H9 (cell line): ENCODE results near the gene AFAP1. TPM values are rescaled to one million over a fixed set of nuclear protein-coding genes. Genes with fewer than 3 reads are reported as not detected.

ENCODE experiments used
- DNase-seq: peaks from one replicate; pipeline ENCODE4 v3.0.0-alpha.2; 2017
- H2AFZ ChIP-seq: one replicate; pipeline ENCODE4 v1.6.1; 2013; ENCODE audit warnings: mild to moderate bottlenecking, low read length, control low read depth, moderate library complexity
- H2AK5ac ChIP-seq: 2 replicates; pipeline ENCODE4 v1.6.1; 2013; ENCODE audit warnings: low read length, control low read depth, mixed read lengths; ENCODE audit not compliant: insufficient read length
- H2BK120ac ChIP-seq: one replicate; pipeline ENCODE4 v1.6.1; 2013; ENCODE audit warnings: low read depth, mild to moderate bottlenecking, low read length, control low read depth, inconsistent platforms; ENCODE audit not compliant: poor library complexity, severe bottlenecking
- H2BK12ac ChIP-seq: 2 replicates; pipeline ENCODE4 v1.6.1; 2013; ENCODE audit warnings: low read length, control low read depth, mixed read lengths, low read depth; ENCODE audit not compliant: insufficient read length
- H2BK15ac ChIP-seq: 2 replicates; pipeline ENCODE4 v1.6.1; 2013; ENCODE audit warnings: low read depth, low read length, control low read depth
- H2BK20ac ChIP-seq: one replicate; pipeline ENCODE4 v1.6.1; 2013; ENCODE audit warnings: low read depth, mild to moderate bottlenecking, low read length, control low read depth, inconsistent platforms; ENCODE audit not compliant: poor library complexity, severe bottlenecking
- H2BK5ac ChIP-seq: 2 replicates; pipeline ENCODE4 v1.6.1; 2013; ENCODE audit warnings: low read length, control low read depth, mixed read lengths; ENCODE audit not compliant: insufficient read length
- H3K14ac ChIP-seq: 2 replicates; pipeline ENCODE4 v1.6.1; 2013; ENCODE audit warnings: low read length, control low read depth; ENCODE audit not compliant: insufficient read depth
- H3K18ac ChIP-seq: 2 replicates; pipeline ENCODE4 v1.6.1; 2013; ENCODE audit warnings: low read depth, mild to moderate bottlenecking, mixed read lengths, low read length, control low read depth; ENCODE audit not compliant: insufficient read length
- H3K23ac ChIP-seq: 2 replicates; pipeline ENCODE4 v1.6.1; 2013; ENCODE audit warnings: low read length, control low read depth, mixed read lengths, low read depth; ENCODE audit not compliant: insufficient read length
- H3K23me2 ChIP-seq: 2 replicates; pipeline ENCODE4 v1.6.1; 2013; ENCODE audit warnings: low read depth, mild to moderate bottlenecking, mixed read lengths, low read length, control low read depth; ENCODE audit not compliant: insufficient read length, poor library complexity, severe bottlenecking
- H3K27ac ChIP-seq: 2 replicates; pipeline ENCODE4 v1.5.1; 2013; ENCODE audit warnings: low read length, control low read depth, mixed read lengths, low read depth; ENCODE audit not compliant: insufficient read length
- H3K27me3 ChIP-seq: 2 replicates; pipeline ENCODE4 v1.6.1; 2013; ENCODE audit warnings: low read length, control low read depth, inconsistent platforms; ENCODE audit not compliant: insufficient read depth
- H3K4ac ChIP-seq: 2 replicates; pipeline ENCODE4 v1.6.1; 2013; ENCODE audit warnings: low read depth, mild to moderate bottlenecking, control low read depth, inconsistent platforms, low read length, moderate library complexity
- H3K4me1 ChIP-seq: 2 replicates; pipeline ENCODE4 v1.6.1; 2013; ENCODE audit warnings: low read length, control low read depth, inconsistent platforms; ENCODE audit not compliant: insufficient read depth
- H3K4me2 ChIP-seq: 2 replicates; pipeline ENCODE4 v1.6.1; 2013; ENCODE audit warnings: low read length, control low read depth, mixed read lengths; ENCODE audit not compliant: insufficient read length, insufficient read depth
- H3K56ac ChIP-seq: 2 replicates; pipeline ENCODE4 v1.6.1; 2013; ENCODE audit warnings: low read depth, mild to moderate bottlenecking, mixed read lengths, low read length, control low read depth; ENCODE audit not compliant: insufficient read length
- H3K79me1 ChIP-seq: 2 replicates; pipeline ENCODE4 v1.6.1; 2013; ENCODE audit warnings: low read depth, mild to moderate bottlenecking, moderate library complexity, low read length, control low read depth, inconsistent platforms; ENCODE audit not compliant: insufficient read depth, poor library complexity, severe bottlenecking
- H3K79me2 ChIP-seq: 2 replicates; pipeline ENCODE4 v1.6.1; 2013; ENCODE audit warnings: low read length, control low read depth, inconsistent platforms; ENCODE audit not compliant: insufficient read depth
- H3K9ac ChIP-seq: 2 replicates; pipeline ENCODE4 v1.6.1; 2013; ENCODE audit warnings: low read length, control low read depth, mixed read lengths; ENCODE audit not compliant: insufficient read length; ENCODE audit errors: extremely low read depth
- H3K9me3 ChIP-seq: one replicate; pipeline ENCODE4 v1.6.1; 2013; ENCODE audit warnings: low read depth, low read length, inconsistent platforms; ENCODE audit not compliant: control insufficient read depth
- H3T11ph ChIP-seq: one replicate; pipeline ENCODE4 v1.6.1; 2013; ENCODE audit warnings: mild to moderate bottlenecking, low read length, control low read depth, inconsistent platforms
- H4K20me1 ChIP-seq: one replicate; pipeline ENCODE4 v1.6.1; 2013; ENCODE audit not compliant: control insufficient read depth, insufficient read length, insufficient read depth
- H4K5ac ChIP-seq: 2 replicates; pipeline ENCODE4 v1.6.1; 2013; ENCODE audit warnings: low read depth, mild to moderate bottlenecking, mixed read lengths, low read length, control low read depth; ENCODE audit not compliant: insufficient read length
- H4K8ac ChIP-seq: replicated peaks from 2 replicates; pipeline ENCODE4 v1.6.1; 2013; ENCODE audit warnings: low read length, control low read depth, mixed read lengths, low read depth; ENCODE audit not compliant: insufficient read length
- H4K91ac ChIP-seq: 2 replicates; pipeline ENCODE4 v1.6.1; 2013; ENCODE audit warnings: low read depth, mild to moderate bottlenecking, moderate library complexity, mixed read lengths, low read length, control low read depth; ENCODE audit not compliant: insufficient read length
- H3K27ac Mint-ChIP-seq, 3 experiments: 2 replicates in 2 of 3; 3 replicates in 1 of 3; pipeline ENCODE4 v1.8.0; 2020 to 2021; ENCODE audit warnings: mixed read lengths in 3 of 3, mild to moderate bottlenecking in 1 of 3, moderate library complexity in 1 of 3
- H3K27me3 Mint-ChIP-seq: 2 replicates; pipeline ENCODE4 v1.8.0; 2021; ENCODE audit warnings: low read depth, mild to moderate bottlenecking, moderate library complexity, mixed read lengths
- H3K36me3 Mint-ChIP-seq, 3 experiments: 2 replicates in 2 of 3; 3 replicates in 1 of 3; pipeline ENCODE4 v1.8.0; 2020 to 2021; ENCODE audit warnings: low read depth in 3 of 3, mixed read lengths in 3 of 3; ENCODE audit not compliant: insufficient read depth in 1 of 3
- H3K4me1 Mint-ChIP-seq, 2 experiments: 2 replicates each; pipeline ENCODE4 v1.8.0; 2020; ENCODE audit warnings: mixed read lengths in 2 of 2
- H3K4me3 Mint-ChIP-seq, 2 experiments: 2 replicates in 1 of 2; 3 replicates in 1 of 2; pipeline ENCODE4 v1.8.0; 2020 to 2021; ENCODE audit warnings: mild to moderate bottlenecking in 2 of 2, mixed read lengths in 2 of 2, moderate library complexity in 1 of 2
- H3K9me3 Mint-ChIP-seq, 2 experiments: 2 replicates in 1 of 2; 3 replicates in 1 of 2; pipeline ENCODE4 v1.8.0; 2020; ENCODE audit warnings: mild to moderate bottlenecking in 2 of 2, mixed read lengths in 2 of 2, moderate library complexity in 1 of 2
- WGBS: extraction: QIAGEN DNeasy Blood & Tissue Kit; methylation state at CpG from one replicate; pipeline ENCODE4 v1.1.7; 2013; ENCODE audit warnings: missing lambda C conversion rate, low lambda C conversion rate, mixed read lengths; ENCODE audit not compliant: insufficient read length; ENCODE audit errors: extremely low coverage; 5-methylcytosine and 5-hydroxymethylcytosine counted together
- total RNA-seq: library from RNA; stranded (reverse); gene quantifications from 2 replicates; pipeline ENCODE4 v1.2.1, GENCODE V29; 2021
- TF ChIP-seq, protein P1 (sequence below): fragments of 200-600 bp; sonication (generic); conservative IDR thresholded peaks from 3 replicates; pipeline ENCODE4 v1.8.0; 2021; ENCODE audit warnings: antibody characterized with exemption, mild to moderate bottlenecking

The AFAP1 gene
- total RNA-seq, 1 experiment from 2014 or later: 6.5 TPM

DNA sequence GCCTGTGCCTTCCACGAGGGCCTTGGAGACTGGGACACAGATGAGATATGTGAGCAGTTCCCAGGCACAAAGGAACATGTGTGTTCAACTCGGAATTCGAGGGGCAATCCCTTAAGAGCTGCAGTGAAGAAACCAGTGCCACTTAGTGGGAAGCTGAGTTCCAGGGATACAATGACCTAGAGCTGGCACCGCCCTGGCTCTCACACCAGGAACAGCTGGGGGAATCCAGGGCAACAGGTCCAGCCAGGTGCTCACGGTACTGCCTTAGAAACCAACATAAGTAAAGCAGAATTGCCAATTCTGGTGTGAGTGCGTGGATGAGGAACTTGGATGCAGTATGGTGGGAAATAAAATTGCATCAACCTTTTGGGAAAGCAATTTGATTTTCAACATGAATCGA lies 122.9 kb downstream of the AFAP1 start:
- H2BK20ac ChIP-seq: no peak overlapping the region
- H2BK5ac ChIP-seq: no peak overlapping the region
- H3K9me3 ChIP-seq: no peaks in the 10 kb centered on the region
- no peak overlapping the region for H3T11ph ChIP-seq
- H2BK12ac ChIP-seq: no peak overlapping the region
- no CpG with 5 or more reads among the region's 7 CpGs for WGBS
- no peak overlapping the region for H3K27ac ChIP-seq
- H3K36me3 Mint-ChIP-seq: peaks cover 8 to 22% (median 17%) of the 10 kb centered on the region in 3 experiments; a peak in 6 of 7 replicates
- H3K79me2 ChIP-seq: no peaks in the 10 kb centered on the region
- no peaks in the 10 kb centered on the region for H4K20me1 ChIP-seq
- H3K9ac ChIP-seq: no peak overlapping the region
- H4K91ac ChIP-seq: no peak overlapping the region
- no peaks in the 10 kb centered on the region for H3K27me3 ChIP-seq
- no peak overlapping the region for H3K56ac ChIP-seq
- H3K4me2 ChIP-seq: no peak overlapping the region
- peaks cover 17 to 23% of the 10 kb centered on the region in 2 experiments for H3K4me1 Mint-ChIP-seq
- TF ChIP-seq, protein P1, sequence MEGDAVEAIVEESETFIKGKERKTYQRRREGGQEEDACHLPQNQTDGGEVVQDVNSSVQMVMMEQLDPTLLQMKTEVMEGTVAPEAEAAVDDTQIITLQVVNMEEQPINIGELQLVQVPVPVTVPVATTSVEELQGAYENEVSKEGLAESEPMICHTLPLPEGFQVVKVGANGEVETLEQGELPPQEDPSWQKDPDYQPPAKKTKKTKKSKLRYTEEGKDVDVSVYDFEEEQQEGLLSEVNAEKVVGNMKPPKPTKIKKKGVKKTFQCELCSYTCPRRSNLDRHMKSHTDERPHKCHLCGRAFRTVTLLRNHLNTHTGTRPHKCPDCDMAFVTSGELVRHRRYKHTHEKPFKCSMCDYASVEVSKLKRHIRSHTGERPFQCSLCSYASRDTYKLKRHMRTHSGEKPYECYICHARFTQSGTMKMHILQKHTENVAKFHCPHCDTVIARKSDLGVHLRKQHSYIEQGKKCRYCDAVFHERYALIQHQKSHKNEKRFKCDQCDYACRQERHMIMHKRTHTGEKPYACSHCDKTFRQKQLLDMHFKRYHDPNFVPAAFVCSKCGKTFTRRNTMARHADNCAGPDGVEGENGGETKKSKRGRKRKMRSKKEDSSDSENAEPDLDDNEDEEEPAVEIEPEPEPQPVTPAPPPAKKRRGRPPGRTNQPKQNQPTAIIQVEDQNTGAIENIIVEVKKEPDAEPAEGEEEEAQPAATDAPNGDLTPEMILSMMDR: no peak
- H3K23ac ChIP-seq: no peak overlapping the region
- no peaks in the 10 kb centered on the region for H3K79me1 ChIP-seq
- no peak overlapping the region for H2AFZ ChIP-seq
- H4K8ac ChIP-seq: no peak overlapping the region
- no peaks in the 10 kb centered on the region for H3K4me1 ChIP-seq
- no peak overlapping the region for H2BK15ac ChIP-seq
- H2BK120ac ChIP-seq: no peak overlapping the region
- no peak overlapping the region for H3K4ac ChIP-seq
- no peak for DNase-seq
- no peaks in the 10 kb centered on the region for H3K9me3 Mint-ChIP-seq
- H3K14ac ChIP-seq: no peak overlapping the region
- H3K23me2 ChIP-seq: no peaks in the 10 kb centered on the region
- H3K27me3 Mint-ChIP-seq: no peaks in the 10 kb centered on the region
- no peak overlapping the region for H3K4me3 Mint-ChIP-seq
- H2AK5ac ChIP-seq: no peak overlapping the region
- H3K27ac Mint-ChIP-seq: peak overlapping the region in 1 of 3 experiments; percentile 41; a peak in 1 of 7 replicates
- H4K5ac ChIP-seq: no peak overlapping the region
- no peak overlapping the region for H3K18ac ChIP-seq
